T-helper 1 cell treated with Interleukin-12 subunit alpha and Interleukin-12 subunit beta and Interleukin-4 antibody, amounts not matched to agents 30 ng/mL and 1 ng/mL, for 36 hours (primary cell): ENCODE results near the gene BRD4. TPM values are rescaled to one million over a fixed set of nuclear protein-coding genes. Genes with fewer than 3 reads are reported as not detected.
"Not testable (repeated sequence)": the region's sequence is repeated elsewhere in the genome, so short reads cannot be mapped to it uniquely, and the experiment has no call there.

Experiments used
- intact Hi-C: fragments of 100-400 bp; cut with micrococcal nuclease; formaldehyde crosslinking; loops from one replicate; pipeline ENCODE4 v1.15.1; 2024
- total RNA-seq: library from RNA; stranded (reverse); gene quantifications from 2 replicates; pipeline ENCODE4 v1.2.3, GENCODE V29; 2022

The BRD4 gene
- total RNA-seq = 122 and 126 TPM in 2 replicates

GRCh38 chr19:15332311-15332996 lies at the start of gene BRD4:
BRD4 (minus strand) TSS chr19:15332539; CDS start chr19:15273099, 59,440 bp downstream.
- intact Hi-C loops = loop anchor here (1.0 to 10.0 kb wide), 3 partner anchors 82 to 855 kb away; partner anchors contain the start of genes AKAP8L and FAM32A

DNA sequence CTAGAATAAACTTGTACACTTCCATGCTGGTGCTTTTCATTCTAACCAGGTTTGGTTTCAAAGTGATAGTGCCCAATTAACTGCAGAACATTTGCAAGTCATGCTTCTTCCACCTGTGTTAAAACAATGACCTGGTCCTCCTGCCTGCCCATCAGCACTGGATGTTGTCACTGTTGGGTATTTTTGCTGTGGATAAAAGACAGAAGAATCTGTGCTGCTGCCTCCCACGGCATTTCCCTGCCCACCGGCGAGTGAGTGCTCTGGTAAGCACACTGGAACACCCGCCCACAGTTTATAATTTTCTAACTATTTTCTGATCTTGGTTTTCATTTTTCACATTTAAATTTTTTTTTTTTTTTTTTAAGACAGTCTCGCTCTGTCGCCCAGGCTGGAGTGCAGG lies 49.5 kb upstream of the BRD4 start:
- intact Hi-C loops = no loop called here

- intact Hi-C loops = no loop called here
Measured at GRCh38 chr19:15381429-15381828, 49.1 kb upstream of the BRD4 start.

DNA sequence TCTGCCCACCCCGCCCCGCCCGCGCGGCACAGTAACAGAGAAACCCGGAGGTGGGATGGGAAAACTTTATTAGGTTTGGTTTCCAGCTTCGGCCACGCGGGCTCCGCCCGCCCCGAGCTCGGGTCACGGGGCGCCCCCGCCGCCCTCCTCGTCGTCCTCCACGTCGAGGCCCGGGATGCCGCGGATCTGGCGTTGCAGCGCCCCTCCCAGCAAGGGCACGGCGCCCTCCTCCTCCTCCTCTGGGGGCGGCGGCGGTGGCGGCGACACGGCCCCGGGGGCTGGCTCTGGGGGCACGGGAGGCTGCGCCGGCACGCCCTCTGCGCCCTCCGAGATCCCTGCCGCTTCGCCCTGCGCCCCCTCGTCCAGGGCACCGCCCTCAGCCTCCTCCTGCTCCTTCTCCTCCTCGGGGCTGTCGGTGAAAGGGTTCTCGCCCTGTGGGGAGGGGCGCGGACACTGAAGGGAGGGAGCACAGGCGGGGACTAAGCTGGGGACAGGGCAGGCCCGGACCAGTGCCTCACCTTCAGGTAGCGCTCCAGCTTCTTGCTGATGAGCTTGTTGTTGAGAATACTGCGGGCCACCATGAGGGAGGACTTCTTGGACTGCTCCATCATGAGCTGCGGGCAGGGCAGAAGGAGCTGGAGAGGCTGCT lies 47.8 kb upstream of the BRD4 start:
- intact Hi-C loops = loop anchor here (1.0 to 5.0 kb wide), 13 partner anchors 39 to 808 kb away; partner anchors contain the start of genes FAM32A, NDUFB7 and TPM4

GRCh38 chr19:15379083-15379998 lies 47.0 kb upstream of the BRD4 start, which contains the start of gene AKAP8:
AKAP8 (minus strand) TSS chr19:15379787; CDS start chr19:15379731, 56 bp downstream.
- intact Hi-C loops = loop anchor here (1.0 to 5.0 kb wide), 13 partner anchors 40 to 807 kb away; partner anchors contain the start of genes FAM32A, NDUFB7 and TPM4

GRCh38 chr19:15378534-15379082 lies 46.3 kb upstream of the BRD4 start:
- intact Hi-C loops = loop anchor here (1.0 to 5.0 kb wide), 14 partner anchors 41 to 807 kb away; partner anchors contain the start of genes FAM32A, NDUFB7 and TPM4

DNA sequence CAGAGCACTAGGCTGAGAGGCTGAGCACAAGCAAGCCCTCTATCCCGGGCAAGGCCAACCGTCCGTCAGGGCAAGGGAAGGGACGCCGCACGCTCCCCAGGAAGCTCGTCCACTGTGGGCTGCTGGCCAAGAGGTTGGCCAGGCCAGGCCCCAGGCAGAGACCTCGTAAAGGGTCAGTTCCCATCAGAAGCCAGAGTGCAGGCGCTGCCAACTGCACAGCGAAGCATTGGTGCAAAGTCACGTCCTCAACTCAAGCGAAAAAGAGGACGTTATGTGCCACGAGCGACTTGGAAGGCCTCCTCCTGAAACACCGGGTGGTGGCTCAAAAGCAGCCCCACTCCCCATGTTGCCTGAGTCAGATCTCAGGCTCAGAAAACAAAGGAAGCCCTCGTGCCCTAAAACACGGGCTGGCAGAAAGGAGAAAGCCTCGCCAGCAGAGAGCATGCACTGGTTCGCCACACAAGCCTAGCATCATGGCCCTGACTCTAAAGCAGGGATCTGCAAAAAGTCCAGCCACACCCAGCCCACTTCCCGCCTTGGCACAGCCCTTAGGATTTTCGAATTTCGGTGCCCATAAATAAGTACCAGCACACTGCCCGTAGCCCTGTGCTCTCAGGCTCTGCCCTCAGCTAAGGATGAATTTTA lies 42.6 kb upstream of the BRD4 start:
- intact Hi-C loops = loop anchor here (5.0 kb wide), 2 partner anchors 702 to 803 kb away; partner anchors contain the start of genes NDUFB7 and TPM4

DNA sequence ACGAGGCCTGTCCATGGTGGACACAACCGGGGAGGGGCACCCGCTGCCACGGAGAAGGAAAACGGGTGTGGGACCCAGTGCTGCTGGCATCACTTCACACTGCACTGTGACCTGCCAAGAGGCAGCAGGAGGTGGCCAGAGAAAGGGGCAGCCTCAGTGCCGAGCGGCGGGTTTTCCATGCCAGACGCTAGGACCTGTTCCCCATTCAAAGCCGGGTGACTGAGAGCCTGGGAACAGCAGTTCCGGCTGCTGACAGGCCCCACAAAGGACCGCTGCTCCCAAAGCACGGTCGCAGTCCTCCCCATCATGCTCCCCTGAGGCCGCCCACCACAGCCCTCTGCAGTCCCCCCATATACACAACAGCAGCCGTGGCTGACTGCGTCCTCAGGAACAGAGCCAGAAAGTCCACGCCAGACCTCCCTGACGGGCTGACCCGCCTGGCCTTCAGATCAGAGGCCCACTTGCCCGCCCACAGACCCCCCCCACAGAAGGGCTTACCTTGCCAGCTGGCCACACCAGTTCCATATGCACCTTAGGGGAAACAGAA lies 41.8 kb upstream of the BRD4 start:
- intact Hi-C loops = no loop called here

DNA sequence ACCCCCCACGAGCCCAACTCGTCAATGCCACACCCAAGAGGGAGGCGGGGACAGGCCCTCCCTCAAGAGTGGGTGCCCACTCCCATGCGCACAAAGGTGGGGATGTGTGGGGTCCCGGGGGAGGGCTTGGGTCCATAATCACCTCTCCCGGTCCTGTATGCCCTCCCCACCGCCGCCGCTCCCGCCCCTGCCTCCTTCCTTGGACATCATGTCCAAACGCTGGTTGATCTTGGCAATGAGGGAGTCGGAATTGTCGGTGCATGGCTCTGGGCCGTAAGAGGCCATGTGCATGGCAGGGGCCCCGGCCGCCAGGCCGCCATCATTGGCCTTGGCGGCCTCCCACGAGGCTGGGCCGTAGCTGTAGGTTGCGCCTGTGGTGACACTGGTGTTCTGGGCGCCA lies 41.3 kb upstream of the BRD4 start:
- intact Hi-C loops = no loop called here

DNA sequence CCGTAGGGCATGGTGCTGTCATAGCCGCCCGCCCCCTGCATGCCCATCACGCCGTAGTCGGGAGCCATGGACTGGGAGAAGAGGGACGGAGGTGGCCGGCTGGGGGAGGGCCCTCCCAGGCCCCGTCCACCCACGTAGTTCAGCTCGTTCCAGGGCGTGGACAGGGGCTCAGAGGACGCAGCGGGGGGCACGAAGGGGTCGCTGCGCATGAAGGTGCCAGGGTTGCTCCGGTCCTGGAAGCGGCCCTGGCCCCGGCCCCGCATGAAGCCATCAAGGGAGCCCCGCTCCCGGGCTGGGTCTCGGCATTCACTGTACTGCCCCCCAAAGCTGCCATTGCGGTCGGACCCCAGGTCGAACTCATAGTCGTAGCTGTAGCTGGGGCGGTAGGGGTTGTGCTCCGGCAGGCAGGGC lies 40.6 kb upstream of the BRD4 start:
- intact Hi-C loops = no loop called here

GRCh38 chr19:15372470-15372869 lies 40.1 kb upstream of the BRD4 start:
- intact Hi-C loops = no loop called here

DNA sequence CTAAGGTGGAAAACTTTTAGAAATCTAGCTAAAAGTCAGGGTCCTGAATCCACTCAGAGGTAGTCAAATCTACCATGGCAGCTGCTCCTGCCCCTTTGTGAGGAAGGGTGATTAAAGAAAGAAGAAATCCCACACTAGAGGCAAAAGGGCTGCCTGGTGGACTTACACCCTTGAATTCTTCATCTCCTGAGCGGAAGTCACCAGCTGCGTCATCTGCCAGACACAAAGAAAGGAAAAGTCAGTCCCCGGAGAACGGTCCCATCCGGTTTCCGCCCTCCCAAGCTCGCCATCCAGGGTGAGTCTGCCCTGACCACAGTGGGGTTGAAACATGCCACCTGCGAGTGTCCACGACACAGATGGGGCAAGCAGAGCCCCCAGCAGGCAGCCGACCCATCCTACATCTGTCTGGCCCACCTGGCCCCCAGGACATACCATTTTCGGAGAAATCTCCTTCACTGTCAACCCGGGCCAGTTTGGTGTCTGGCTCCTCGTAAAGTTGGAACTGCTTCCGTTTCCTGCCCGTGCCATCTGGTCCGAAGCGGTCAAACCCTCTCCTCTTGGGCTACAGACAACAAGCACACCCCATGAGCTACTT lies 39.5 kb upstream of the BRD4 start:
- intact Hi-C loops = no loop called here

DNA sequence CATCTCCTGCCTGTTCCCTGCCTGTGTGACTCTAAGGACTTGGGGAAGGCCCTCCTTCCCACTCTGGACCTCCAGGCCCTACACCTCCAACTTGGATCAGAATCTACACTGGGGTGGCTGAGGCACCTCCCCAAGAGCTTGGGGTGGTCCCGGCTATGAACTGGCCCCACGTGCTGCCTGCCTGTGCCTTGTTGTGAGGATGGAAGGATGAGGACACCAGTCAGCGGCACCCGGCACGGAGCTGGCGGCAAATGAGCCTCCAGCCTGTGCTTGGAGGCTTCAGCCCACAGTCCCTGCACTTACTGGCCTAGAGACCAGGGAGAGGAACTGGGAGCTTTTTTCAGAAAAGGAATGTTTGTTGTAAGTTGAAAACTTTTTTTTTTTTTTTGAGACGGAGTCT lies 38.8 kb upstream of the BRD4 start:
- intact Hi-C loops = no loop called here

GRCh38 chr19:15369594-15369891 lies 37.2 kb upstream of the BRD4 start:
- intact Hi-C loops = no loop called here

GRCh38 chr19:15368798-15369593 lies 36.7 kb upstream of the BRD4 start:
- intact Hi-C loops = no loop called here

GRCh38 chr19:15368051-15368632 lies 35.8 kb upstream of the BRD4 start:
- intact Hi-C loops = no loop called here

GRCh38 chr19:15367439-15367838 lies 35.1 kb upstream of the BRD4 start:
- intact Hi-C loops = no loop called here

- intact Hi-C loops = no loop called here
Measured at GRCh38 chr19:15365264-15365663, 32.9 kb upstream of the BRD4 start.

DNA sequence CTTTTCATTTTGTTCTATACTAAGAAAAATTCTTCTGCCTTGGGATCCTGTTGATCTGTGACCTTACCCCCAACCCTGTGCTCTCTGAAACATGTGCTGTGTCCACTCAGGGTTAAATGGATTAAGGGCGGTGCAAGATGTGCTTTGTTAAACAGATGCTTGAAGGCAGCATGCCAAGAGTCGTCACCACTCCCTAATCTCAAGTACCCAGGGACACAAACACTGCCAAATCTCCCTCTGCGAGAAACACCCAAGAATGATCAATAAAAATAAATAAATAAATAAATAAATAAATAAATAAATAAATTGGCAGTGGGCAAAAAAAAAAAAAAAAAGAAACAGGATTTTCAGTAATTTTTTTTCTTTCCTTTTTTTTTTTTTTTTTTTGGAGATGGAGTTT lies 31.5 kb upstream of the BRD4 start:
- intact Hi-C loops = not testable (repeated sequence)
